ENCODE measurements around the gene EHD4.

EHD4 gene

GRCh38 chr15:42009474-42009873 lies 37.1 kb upstream of the EHD4 start:
- H3K27me3 ChIP-seq (ENCODE audit: control insufficient read depth, insufficient read depth, low read length) = no peaks in the 10 kb centered on the region
- H3K36me3 ChIP-seq (ENCODE audit: control insufficient read depth, insufficient read depth, low read length) = no peaks in the 10 kb centered on the region
- no peaks in the 10 kb centered on the region for H3K9me3 ChIP-seq (ENCODE audit: control insufficient read depth, insufficient read depth, low read length)
- H3K4me3 ChIP-seq (ENCODE audit: low read depth, low read length) = no peak overlapping the region
- H3K9ac ChIP-seq (ENCODE audit: low read depth, low read length) = no peak overlapping the region
- H3K4me1 ChIP-seq (ENCODE audit: control insufficient read depth, insufficient read depth, low read length) = no peaks in the 10 kb centered on the region
- no peak overlapping the region for H3K27ac ChIP-seq (ENCODE audit: low read depth, low read length)

GRCh38 chr15:42009022-42009421 lies 36.7 kb upstream of the EHD4 start:
- Histone ChIP-seq H3K36me3 (ENCODE audit: control insufficient read depth, insufficient read depth, low read length) (no peaks in the 10 kb centered on the region), H3K4me3 (ENCODE audit: low read depth, low read length) (no peak overlapping the region), H3K4me1 (ENCODE audit: control insufficient read depth, insufficient read depth, low read length) (no peaks in the 10 kb centered on the region), H3K9me3 (ENCODE audit: control insufficient read depth, insufficient read depth, low read length) (no peaks in the 10 kb centered on the region), H3K9ac (ENCODE audit: low read depth, low read length) (no peak overlapping the region), H3K27me3 (ENCODE audit: control insufficient read depth, insufficient read depth, low read length) (no peaks in the 10 kb centered on the region), H3K27ac (ENCODE audit: low read depth, low read length) (no peak overlapping the region)

GRCh38 chr15:42007386-42007785 lies 35.0 kb upstream of the EHD4 start:
- Histone ChIP-seq H3K9me3 (ENCODE audit: control insufficient read depth, insufficient read depth, low read length) (no peaks in the 10 kb centered on the region), H3K4me3 (ENCODE audit: low read depth, low read length) (no peak overlapping the region), H3K27ac (ENCODE audit: low read depth, low read length) (no peak overlapping the region), H3K27me3 (ENCODE audit: control insufficient read depth, insufficient read depth, low read length) (no peaks in the 10 kb centered on the region), H3K9ac (ENCODE audit: low read depth, low read length) (no peak overlapping the region), H3K4me1 (ENCODE audit: control insufficient read depth, insufficient read depth, low read length) (no peaks in the 10 kb centered on the region), H3K36me3 (ENCODE audit: control insufficient read depth, insufficient read depth, low read length) (no peaks in the 10 kb centered on the region)

- H3K4me3 ChIP-seq (ENCODE audit: low read depth, low read length) = no peak overlapping the region
- H3K4me1 ChIP-seq (ENCODE audit: control insufficient read depth, insufficient read depth, low read length) = no peaks in the 10 kb centered on the region
These were observed 30.0 kb upstream of the EHD4 start for GRCh38 chr15:42002333-42002732.

GRCh38 chr15:42001236-42001635 lies 28.9 kb upstream of the EHD4 start:
- Histone ChIP-seq H3K9me3 (ENCODE audit: control insufficient read depth, insufficient read depth, low read length) (no peaks in the 10 kb centered on the region), H3K27ac (ENCODE audit: low read depth, low read length) (no peak overlapping the region), H3K36me3 (ENCODE audit: control insufficient read depth, insufficient read depth, low read length) (no peaks in the 10 kb centered on the region), H3K9ac (ENCODE audit: low read depth, low read length) (no peak overlapping the region), H3K4me3 (ENCODE audit: low read depth, low read length) (no peak overlapping the region), H3K27me3 (ENCODE audit: control insufficient read depth, insufficient read depth, low read length) (no peaks in the 10 kb centered on the region), H3K4me1 (ENCODE audit: control insufficient read depth, insufficient read depth, low read length) (no peaks in the 10 kb centered on the region)

More at GRCh38 chr15:42002333-42002732, 30.0 kb upstream of the EHD4 start:
- no peak overlapping the region for H3K27ac ChIP-seq (ENCODE audit: low read depth, low read length)
- no peaks in the 10 kb centered on the region for H3K36me3 ChIP-seq (ENCODE audit: control insufficient read depth, insufficient read depth, low read length)
- H3K9ac ChIP-seq (ENCODE audit: low read depth, low read length) = no peak overlapping the region
- H3K9me3 ChIP-seq (ENCODE audit: control insufficient read depth, insufficient read depth, low read length) = no peaks in the 10 kb centered on the region
- no peaks in the 10 kb centered on the region for H3K27me3 ChIP-seq (ENCODE audit: control insufficient read depth, insufficient read depth, low read length)

- no peaks in the 10 kb centered on the region for H3K4me1 ChIP-seq (ENCODE audit: control insufficient read depth, insufficient read depth, low read length)
- H3K9me3 ChIP-seq (ENCODE audit: control insufficient read depth, insufficient read depth, low read length) = no peaks in the 10 kb centered on the region
- H3K27me3 ChIP-seq (ENCODE audit: control insufficient read depth, insufficient read depth, low read length) = no peaks in the 10 kb centered on the region
- H3K36me3 ChIP-seq (ENCODE audit: control insufficient read depth, insufficient read depth, low read length) = no peaks in the 10 kb centered on the region
- no peak overlapping the region for H3K4me3 ChIP-seq (ENCODE audit: low read depth, low read length)
- H3K27ac ChIP-seq (ENCODE audit: low read depth, low read length) = no peak overlapping the region
- no peak overlapping the region for H3K9ac ChIP-seq (ENCODE audit: low read depth, low read length)
These were observed 27.2 kb upstream of the EHD4 start for GRCh38 chr15:41999290-42000285.

- Histone ChIP-seq H3K4me1 (ENCODE audit: control insufficient read depth, insufficient read depth, low read length) (no peaks in the 10 kb centered on the region), H3K9me3 (ENCODE audit: control insufficient read depth, insufficient read depth, low read length) (no peaks in the 10 kb centered on the region), H3K36me3 (ENCODE audit: control insufficient read depth, insufficient read depth, low read length) (no peaks in the 10 kb centered on the region), H3K27ac (ENCODE audit: low read depth, low read length) (no peak overlapping the region), H3K4me3 (ENCODE audit: low read depth, low read length) (no peak overlapping the region), H3K27me3 (ENCODE audit: control insufficient read depth, insufficient read depth, low read length) (no peaks in the 10 kb centered on the region), H3K9ac (ENCODE audit: low read depth, low read length) (no peak overlapping the region)
These were observed 25.5 kb upstream of the EHD4 start for GRCh38 chr15:41997845-41998244.

GRCh38 chr15:41996921-41997592 lies 24.7 kb upstream of the EHD4 start:
- H3K27ac ChIP-seq (ENCODE audit: low read depth, low read length) = no peak overlapping the region
- no peaks in the 10 kb centered on the region for H3K27me3 ChIP-seq (ENCODE audit: control insufficient read depth, insufficient read depth, low read length)
- no peaks in the 10 kb centered on the region for H3K36me3 ChIP-seq (ENCODE audit: control insufficient read depth, insufficient read depth, low read length)
- no peak overlapping the region for H3K9ac ChIP-seq (ENCODE audit: low read depth, low read length)
- H3K9me3 ChIP-seq (ENCODE audit: control insufficient read depth, insufficient read depth, low read length) = no peaks in the 10 kb centered on the region
- no peak overlapping the region for H3K4me3 ChIP-seq (ENCODE audit: low read depth, low read length)
- H3K4me1 ChIP-seq (ENCODE audit: control insufficient read depth, insufficient read depth, low read length) = no peaks in the 10 kb centered on the region

- no peaks in the 10 kb centered on the region for H3K4me1 ChIP-seq (ENCODE audit: control insufficient read depth, insufficient read depth, low read length)
- no peaks in the 10 kb centered on the region for H3K27me3 ChIP-seq (ENCODE audit: control insufficient read depth, insufficient read depth, low read length)
- H3K9ac ChIP-seq (ENCODE audit: low read depth, low read length) = no peak overlapping the region
- no peak overlapping the region for H3K4me3 ChIP-seq (ENCODE audit: low read depth, low read length)
- no peaks in the 10 kb centered on the region for H3K36me3 ChIP-seq (ENCODE audit: control insufficient read depth, insufficient read depth, low read length)
- no peak overlapping the region for H3K27ac ChIP-seq (ENCODE audit: low read depth, low read length)
- H3K9me3 ChIP-seq (ENCODE audit: control insufficient read depth, insufficient read depth, low read length) = no peaks in the 10 kb centered on the region
These were observed 24.0 kb upstream of the EHD4 start for GRCh38 chr15:41996376-41996775.

- H3K4me3 ChIP-seq (ENCODE audit: low read depth, low read length) = no peak overlapping the region
- H3K27ac ChIP-seq (ENCODE audit: low read depth, low read length) = no peak overlapping the region
- no peak overlapping the region for H3K9ac ChIP-seq (ENCODE audit: low read depth, low read length)
- H3K27me3 ChIP-seq (ENCODE audit: control insufficient read depth, insufficient read depth, low read length) = no peaks in the 10 kb centered on the region
- H3K4me1 ChIP-seq (ENCODE audit: control insufficient read depth, insufficient read depth, low read length) = no peaks in the 10 kb centered on the region
- no peaks in the 10 kb centered on the region for H3K36me3 ChIP-seq (ENCODE audit: control insufficient read depth, insufficient read depth, low read length)
- no peaks in the 10 kb centered on the region for H3K9me3 ChIP-seq (ENCODE audit: control insufficient read depth, insufficient read depth, low read length)
These were observed 23.1 kb upstream of the EHD4 start for GRCh38 chr15:41995476-41995855.
